Fibroblast of mammary gland (primary cell): ENCODE measurements around the gene VSIR.
A peak's percentile ranks its signal among the peaks of the same experiment; 100 is the strongest.

Experiments used
- DNase-seq: peaks from one replicate; pipeline ENCODE4 v3.0.0-alpha.2; 2010; ENCODE audit warnings: low read depth
- H3K4me3 ChIP-seq: 2 replicates; pipeline ENCODE4 v1.5.1; 2011; ENCODE audit warnings: low read depth, mild to moderate bottlenecking, low read length, moderate library complexity; ENCODE audit not compliant: control insufficient read depth
- TF ChIP-seq, protein P1 (sequence below): conservative IDR thresholded peaks from 2 replicates; pipeline ENCODE4 v1.5.1; 2011; ENCODE audit warnings: low read depth, low read length, inconsistent platforms; ENCODE audit not compliant: control insufficient read depth, insufficient read depth

VSIR gene

DNA sequence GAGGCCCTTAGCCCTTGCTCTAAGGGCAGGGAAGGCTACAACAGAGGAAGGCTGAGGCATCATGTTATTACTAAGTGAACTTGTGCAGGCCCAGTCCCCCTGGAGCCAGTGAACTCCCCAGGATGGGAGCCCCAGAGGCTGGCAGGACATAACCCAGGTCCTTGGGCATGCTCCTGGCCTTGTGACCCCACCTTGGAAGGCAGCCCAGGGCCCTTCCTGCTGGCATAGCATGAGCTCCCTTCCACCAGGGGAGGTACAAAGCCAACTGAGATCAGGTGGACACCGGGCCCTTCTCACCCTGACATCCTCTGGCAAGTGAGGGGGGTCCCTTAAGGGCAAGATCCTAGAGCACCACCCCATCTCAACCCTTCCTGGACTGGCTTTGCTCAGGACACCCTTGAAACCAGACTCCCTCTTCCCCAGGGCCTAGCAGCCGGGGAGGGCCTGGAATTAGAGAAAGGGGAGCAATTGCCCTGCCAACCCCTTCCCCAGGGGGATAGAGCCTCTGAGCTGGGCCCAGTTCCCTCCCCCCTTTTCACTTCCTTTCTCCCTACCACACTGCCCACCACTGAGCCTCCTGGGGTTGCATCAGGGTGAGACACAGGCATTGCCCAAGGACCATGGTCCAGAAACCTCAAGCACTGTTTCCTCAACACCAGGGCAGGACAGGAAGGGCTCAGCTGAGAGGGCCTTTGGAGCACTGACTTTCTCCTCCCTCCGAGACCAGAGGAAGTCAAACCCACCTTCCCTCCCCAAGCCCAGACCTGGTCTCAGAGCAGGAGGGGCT, 1.8 kb upstream of the VSIR start:
- TF ChIP-seq, protein P1, sequence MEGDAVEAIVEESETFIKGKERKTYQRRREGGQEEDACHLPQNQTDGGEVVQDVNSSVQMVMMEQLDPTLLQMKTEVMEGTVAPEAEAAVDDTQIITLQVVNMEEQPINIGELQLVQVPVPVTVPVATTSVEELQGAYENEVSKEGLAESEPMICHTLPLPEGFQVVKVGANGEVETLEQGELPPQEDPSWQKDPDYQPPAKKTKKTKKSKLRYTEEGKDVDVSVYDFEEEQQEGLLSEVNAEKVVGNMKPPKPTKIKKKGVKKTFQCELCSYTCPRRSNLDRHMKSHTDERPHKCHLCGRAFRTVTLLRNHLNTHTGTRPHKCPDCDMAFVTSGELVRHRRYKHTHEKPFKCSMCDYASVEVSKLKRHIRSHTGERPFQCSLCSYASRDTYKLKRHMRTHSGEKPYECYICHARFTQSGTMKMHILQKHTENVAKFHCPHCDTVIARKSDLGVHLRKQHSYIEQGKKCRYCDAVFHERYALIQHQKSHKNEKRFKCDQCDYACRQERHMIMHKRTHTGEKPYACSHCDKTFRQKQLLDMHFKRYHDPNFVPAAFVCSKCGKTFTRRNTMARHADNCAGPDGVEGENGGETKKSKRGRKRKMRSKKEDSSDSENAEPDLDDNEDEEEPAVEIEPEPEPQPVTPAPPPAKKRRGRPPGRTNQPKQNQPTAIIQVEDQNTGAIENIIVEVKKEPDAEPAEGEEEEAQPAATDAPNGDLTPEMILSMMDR = no peak
- DNase-seq = no peak
- H3K4me3 ChIP-seq = no peak overlapping the region

DNA sequence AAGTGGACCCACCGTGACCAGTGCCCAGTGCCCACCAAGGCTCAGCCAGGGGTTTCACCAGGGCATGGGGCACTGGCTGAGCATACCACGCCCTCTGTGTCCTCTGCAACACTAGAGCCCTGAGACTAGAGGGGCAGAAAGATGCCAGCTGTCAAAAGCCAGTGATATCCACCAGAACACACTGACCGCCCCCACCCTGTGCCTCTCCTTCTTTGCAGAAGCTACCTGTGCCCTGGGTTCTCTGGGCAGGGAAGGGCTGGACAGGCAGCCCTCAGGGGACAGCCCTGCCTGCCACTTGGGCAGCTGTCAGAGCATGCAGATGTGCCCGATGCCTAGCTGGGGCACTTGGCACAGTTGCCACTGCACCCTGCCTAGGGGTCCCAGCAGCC, 494 bp downstream of the VSIR start:
- TF ChIP-seq, protein P1 = no peak
- H3K4me3 ChIP-seq = peak overlapping the region; percentile 51
- no peak for DNase-seq

DNA sequence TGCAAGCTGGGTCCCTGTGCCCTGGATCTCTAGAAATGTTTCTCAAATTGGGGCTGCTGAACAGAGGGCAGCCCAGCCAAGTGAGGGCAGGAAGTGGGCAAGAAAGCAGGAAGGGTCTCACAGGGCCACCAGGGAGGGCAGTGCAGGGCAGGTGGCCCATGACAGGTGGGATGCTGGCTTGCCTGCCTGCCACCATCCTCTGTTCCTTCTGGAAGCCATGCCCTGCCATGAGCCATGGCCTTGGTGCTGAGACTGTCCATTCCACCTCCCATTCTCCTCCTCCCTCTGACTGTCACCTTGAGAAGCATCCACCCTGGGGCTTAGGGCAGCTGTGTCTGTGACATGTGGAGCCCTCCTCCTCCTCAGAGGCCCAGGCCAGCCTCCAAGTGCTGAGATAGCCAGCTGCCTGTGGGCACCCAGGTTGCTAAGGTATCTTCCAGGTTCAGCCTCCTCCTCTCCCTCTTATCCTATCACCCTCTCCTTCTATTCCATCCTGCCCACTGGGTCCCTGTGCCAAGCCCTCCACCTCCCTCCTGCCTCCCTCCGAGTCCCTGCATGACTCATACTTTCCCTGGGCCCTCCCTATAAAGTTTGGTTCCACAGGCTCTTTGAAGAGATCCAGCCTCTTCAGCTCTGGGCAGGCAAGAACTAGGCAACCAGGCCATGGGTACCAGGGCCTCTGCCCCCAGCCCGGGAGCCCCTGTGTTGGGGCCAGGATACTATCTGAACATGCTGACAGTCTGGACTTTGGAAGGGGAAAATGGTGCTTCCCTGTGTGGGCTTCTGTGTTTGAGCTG, 1.3 kb downstream of the VSIR start:
- peak; percentile 65 for DNase-seq
- H3K4me3 ChIP-seq = no peak overlapping the region
- TF ChIP-seq, protein P1 = no peak

DNA sequence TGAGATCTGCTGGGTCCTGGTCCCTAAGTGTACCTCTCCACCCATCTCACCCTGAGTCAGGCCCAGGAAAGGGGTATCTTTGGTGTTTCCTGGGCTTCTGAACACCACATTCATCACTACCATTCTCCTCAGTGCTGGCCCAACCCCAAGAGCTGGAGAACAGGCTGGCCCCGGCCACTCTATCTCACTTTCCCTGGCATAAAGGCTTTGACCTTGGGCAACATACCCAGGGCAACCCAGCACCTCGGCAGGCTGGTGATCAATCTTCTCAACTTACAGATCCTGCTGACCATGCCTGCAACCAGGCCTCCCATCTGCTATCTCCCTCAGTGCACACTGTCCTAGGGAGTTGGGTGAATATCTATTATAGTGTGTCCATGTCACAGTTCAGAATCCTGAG, 2.1 kb downstream of the VSIR start:
- H3K4me3 ChIP-seq = no peak overlapping the region

DNA sequence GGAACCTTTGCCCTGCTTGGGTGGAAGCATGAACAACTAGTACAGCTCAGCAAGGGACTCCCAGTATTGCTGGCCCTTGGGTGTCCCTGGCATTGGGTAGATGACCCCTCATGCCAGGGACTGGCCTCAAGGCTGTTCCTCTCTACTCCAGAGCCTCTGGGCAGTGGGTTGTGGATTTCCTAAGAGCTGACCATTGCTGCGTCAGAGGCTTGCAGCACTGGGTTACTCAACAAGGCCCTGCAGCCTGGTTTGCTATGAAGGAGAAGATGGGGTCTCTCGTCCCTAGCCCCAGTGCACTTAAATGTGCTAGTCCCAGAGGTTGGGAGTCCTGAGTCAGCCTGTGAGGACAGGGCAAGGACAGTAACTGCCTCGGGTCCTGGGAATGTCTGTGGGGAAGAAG, 2.5 kb downstream of the VSIR start:
- peak; percentile 49 for DNase-seq
- H3K4me3 ChIP-seq = no peak overlapping the region
- TF ChIP-seq, protein P1 = no peak

More for the DNA sequence above, 2.1 kb downstream of the VSIR start:
- TF ChIP-seq, protein P1 = no peak
- no peak for DNase-seq

DNA sequence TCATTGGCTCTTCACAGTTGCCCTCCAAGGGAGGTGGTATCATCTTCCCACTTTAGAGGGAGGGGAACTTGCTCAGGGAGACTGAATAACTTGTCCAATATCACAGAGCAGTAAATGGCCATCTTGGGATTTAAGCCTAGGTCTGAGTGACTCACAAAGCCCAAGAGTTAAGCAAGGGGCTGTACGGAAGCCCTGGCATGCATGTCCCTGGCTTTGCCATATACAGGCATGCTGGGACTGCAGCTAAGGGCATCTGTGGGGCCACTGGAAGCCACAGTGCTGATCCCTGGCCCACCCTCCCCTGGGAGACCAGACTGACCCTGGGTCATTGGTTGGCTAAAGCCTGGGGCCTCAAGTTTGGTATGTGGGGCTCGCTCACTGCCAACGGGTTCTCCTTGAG, 3.1 kb downstream of the VSIR start:
- TF ChIP-seq, protein P1 = no peak
- DNase-seq = peak; percentile 63
- no peak overlapping the region for H3K4me3 ChIP-seq
